Medulla oblongata (tissue), 1 donor: Measurements from ENCODE around the gene DEFB131B.
A peak's percentile ranks its signal among the peaks of the same experiment; 100 is the strongest.
"Not testable (repeated sequence)": the region's sequence is repeated elsewhere in the genome, so short reads cannot be mapped to it uniquely, and the experiment has no call there.

Experiments used
- DNase-seq: peaks from one replicate; pipeline ENCODE4 v3.0.0-alpha.2; 2015; ENCODE audit errors: extremely low spot score

DEFB131B gene, protein sequence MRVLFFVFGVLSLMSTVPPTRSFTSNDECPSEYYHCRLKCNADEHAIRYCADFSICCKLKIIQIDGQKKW

DNA sequence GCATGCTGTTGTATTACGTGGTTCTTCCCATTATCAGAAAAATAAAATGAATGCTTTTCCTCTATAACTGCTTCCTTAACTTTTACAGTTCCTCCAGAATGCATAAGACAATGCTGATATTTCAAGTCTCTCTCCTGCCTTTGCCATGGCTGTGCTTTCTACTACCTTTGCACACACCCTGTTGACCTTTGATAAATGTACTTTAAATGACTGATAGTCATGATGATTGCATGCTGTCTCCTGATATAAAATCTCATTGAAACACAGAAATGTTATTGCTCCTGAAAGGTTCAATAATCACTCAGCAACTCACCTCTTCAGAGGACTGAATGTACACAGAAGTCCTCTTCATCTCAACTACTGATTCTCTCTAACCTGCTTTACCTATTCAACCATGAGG is at the start of gene DEFB131B:
TSS of gene DEFB131B (plus strand) at position 395 of the 400 bp plus-strand sequence. CDS start at position 395, 0 bp downstream.
- not testable (repeated sequence) for DNase-seq

DNA sequence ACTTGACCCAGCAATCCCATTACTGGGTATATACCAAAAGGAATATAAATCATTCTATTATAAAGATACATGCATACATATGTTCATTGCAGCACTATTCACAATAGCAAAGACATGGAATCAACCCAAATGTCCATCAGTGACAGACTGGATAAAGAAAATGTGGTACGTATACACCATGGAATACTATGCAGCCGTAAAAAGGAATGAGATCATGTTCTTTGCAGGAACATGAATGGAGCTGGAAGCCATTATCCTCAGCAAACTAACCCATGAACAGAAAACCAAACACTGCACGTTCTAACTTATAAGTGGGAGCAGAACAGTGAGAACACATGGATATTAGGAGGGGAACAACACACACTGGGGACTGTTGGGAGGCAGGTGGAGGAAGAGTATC is 49.0 kb upstream of the DEFB131B start:
- DNase-seq, result not testable (repeated sequence)

DNA sequence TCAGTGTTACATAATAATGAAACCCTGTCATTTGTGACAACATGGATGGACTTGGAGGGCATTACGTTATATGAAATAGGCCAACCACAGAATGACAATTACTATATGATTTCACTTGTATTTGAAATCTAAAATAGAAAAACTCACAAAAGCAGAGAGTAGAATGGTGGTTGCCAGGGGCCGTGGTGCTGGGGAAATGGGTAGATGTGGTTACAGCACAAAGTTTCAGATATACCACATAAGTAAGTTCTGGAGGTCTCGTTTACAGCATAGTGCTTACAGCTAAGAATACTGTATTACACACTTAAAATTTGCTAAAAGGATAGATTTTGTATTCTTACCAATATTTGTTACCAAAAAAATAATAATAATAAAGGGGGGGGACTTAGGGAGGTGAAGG is 48.6 kb upstream of the DEFB131B start:
- DNase-seq, result not testable (repeated sequence)

DNA sequence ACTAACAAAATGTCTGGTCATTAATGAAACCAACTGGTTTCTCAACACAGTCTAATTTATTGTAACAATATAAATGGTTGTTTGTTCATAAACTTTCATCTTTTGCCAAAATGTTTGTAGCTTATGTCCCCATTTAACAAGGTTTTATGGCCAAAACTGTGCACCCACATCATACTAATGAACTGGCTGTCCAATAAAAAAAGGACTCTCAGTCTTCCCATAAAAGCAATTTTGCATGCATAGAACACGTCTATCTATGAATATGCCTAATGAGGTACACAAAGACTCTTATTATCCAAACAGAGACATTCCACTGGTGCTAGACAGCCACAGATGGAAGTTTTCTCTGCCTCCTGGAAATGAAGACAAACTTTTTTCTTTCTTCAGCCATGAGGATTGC is 45.4 kb upstream of the DEFB131B start, which contains the start of gene DEFB108B:
TSS of gene DEFB108B (plus strand) at position 390 of the 400 bp plus-strand sequence. CDS start at position 390, 0 bp downstream.
- DNase-seq, result not testable (repeated sequence)

DNA sequence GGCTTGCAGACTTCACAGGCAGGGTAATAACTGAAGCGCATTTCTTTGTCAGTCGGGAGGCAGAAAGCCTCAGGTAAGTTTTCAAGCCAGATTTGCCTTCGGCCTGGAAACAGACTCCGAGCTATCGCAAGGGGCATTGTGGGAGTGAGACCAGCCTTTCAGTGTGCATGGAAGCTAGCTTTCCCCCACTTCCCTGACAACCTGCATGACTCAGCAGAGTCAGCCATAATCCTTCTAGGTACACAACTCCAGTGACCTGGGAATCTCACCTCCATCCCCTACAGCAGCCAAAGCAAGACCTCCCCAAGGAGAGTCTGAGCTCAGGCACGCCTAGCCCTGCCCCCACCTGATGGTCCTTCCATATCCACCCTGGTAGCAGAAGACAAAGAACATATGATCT is 35.5 kb upstream of the DEFB131B start:
- DNase-seq, result not testable (repeated sequence)

DNA sequence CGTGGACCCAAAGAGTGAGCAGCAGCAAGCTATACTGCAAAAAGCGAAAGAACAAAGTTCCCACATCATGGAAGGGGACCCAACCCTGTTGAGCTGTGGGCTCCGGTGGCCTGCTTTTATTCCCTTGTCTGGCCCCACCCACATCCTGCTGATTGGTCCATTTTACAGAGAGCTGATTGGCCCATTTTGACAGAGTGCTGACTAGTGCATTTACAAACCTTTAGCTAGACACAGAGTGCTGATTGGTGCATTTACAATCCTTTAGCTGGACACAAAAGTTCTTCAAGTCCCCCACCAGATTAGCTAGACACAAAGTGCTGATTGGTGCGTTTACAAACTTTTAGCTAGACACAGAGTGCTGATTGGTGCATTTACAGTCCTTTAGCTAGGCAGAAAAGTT is 34.9 kb upstream of the DEFB131B start:
- DNase-seq, result not testable (repeated sequence)

DNA sequence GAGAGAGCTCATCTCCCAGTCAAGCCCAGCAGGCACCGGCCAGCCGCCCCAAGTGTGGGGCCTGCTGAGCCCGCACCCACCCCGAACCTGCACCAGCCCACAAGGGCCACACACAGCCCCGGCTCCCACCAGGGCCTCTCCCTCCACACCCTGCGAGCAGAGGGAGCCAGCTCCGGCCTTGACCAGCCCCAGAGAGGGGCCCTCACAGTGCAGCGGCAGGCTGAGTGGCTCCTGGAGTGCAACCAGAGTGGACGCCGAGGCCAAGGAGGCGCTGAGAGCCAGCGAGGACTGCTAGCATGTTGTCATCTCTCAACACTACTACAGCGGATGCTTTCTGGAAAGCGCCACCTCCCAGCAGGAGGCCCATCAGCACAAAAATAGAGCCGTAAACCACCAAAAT is 34.4 kb upstream of the DEFB131B start:
- DNase-seq, result no peak

DNA sequence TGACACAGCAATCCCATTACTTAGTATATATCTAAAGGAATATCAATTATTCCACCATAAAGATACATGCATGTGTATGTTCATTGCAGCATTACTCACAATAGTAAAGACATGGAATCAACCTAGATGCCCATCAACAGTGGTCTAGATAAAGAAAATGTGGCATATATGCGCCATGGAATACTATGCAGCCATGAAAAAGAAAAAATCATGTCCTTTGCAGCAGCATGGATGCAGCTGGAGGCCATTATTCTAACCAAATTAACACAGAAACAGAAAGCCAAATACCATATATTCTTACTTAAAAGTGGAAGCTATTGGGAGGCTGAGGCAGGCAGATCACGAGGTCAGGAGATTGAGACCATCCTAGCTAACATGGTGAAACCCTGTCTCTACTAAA is 24.4 kb upstream of the DEFB131B start:
- DNase-seq, result not testable (repeated sequence)

DNA sequence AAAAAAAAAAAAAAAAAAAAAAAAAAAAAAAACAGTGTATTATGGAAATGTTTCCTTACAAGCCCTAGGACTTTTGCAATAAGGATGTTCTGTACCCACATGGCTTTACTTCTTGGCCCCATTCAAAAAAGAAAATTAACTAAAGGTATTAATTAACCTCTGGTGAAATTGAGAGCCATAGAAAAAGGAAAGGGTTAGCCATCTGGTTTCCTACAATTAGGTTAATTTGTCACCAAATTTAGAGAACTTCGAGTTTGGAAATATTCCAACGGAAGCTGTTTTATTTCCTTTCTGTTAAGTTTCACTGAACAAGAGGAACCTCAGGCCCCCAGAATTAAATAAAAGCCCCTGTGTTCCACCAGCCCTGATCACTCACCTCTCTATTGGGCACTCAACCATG is 22.4 kb upstream of the DEFB131B start:
- DNase-seq, result not testable (repeated sequence)

DNA sequence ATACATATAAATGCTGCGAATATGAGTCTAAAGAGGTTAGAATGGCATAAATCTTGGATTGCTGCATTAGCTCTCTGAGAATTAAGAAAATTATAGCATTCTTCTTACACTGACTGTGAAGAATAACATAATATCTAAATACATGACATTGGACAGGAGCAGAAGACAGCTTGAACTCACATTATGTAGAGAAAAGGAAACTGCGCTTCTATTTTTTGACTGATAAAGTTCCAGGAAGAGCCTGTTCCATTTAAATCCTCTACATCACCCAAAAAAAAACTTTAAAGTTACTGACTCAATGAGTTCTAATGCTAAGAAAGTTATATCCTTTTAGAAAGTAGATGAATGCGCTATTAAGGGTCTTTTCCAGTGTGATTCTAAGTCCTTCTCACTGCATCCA is 17.4 kb upstream of the DEFB131B start:
- not testable (repeated sequence) for DNase-seq

DNA sequence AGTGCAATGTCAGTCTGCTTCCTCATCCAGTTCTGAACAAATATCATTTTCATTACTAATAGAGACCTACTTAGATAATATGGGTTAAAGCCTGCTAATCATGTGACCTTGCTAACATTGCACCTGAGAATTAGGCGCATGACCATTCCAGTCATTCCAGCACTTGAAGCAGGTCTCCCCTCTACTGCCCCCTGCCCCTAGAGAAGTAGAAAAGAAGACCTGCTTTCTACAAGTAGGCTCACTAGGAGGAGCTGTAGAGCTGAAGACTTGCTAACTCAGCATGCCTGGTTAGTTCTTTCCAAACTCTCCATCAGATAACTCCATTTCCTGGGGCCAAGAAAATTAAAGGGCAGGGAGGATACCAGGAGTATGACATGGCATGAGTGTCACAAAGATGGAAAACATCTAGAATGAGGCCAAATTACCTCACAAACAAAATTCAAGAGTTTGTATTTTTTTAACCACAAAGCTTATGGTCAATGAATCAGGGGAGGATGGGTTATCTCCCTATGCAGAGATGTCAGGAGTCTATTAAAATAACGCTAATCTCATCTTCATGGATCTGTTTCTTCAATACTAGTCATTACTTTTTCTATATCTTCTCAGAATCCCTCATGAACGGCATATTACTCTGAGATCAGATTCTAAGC is 14.2 kb upstream of the DEFB131B start:
- DNase-seq, result peak; percentile 40

DNA sequence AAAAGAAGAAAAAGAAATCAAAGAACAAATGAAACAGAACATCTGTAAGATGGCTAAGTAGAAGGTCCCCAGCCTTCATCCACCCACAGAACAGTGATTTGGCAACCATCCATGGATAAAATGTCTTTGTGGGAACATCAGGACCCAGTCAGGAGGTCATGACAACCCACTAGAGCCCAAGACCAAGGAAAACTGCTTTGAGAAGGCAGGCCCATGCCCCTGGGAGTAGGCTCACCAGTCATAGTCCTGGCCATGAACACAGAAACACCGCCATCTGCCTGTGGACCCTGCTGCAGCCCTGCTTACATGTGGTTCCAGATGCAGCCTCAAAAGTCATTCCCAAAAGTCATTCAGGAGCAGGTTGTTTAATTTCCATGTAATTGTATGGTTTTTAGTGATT is 11.0 kb upstream of the DEFB131B start:
- not testable (repeated sequence) for DNase-seq

DNA sequence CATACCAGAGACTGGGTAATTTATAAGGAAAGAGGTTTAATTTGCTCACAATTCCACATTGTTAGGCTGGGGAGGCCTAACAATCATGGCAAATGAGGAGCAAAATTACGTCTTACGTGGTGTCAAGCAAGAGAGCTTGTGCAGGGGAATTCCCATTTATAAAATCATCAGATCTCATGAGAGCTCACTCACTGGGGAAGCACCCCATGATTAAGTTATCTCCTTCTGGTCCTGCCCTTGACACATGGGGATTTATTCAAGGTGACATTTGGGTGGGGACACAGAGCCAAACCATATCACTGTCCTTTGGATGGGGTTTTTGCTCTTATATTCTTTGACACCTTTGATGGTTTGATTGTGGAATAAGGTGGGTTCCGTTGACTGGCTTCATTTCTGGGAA is 8.3 kb upstream of the DEFB131B start:
- DNase-seq, result not testable (repeated sequence)

DNA sequence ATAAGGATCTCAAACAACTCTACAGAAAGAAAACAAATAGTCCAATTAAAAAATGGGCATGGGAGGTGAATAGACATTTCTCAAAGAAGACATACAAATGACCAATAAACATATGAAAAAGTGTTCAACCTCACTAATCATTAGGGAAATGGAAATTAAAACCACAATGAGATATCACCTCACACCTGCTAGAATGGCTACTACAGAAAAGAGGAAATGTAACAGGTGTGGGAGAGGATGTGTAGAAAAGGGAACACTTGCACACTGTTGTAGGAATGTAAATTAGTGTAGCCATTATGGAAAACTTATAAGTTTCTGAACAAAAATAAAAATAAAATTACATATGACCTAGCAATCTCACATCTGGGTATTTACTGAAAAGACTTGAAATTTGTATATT is 7.6 kb upstream of the DEFB131B start:
- DNase-seq, result not testable (repeated sequence)

DNA sequence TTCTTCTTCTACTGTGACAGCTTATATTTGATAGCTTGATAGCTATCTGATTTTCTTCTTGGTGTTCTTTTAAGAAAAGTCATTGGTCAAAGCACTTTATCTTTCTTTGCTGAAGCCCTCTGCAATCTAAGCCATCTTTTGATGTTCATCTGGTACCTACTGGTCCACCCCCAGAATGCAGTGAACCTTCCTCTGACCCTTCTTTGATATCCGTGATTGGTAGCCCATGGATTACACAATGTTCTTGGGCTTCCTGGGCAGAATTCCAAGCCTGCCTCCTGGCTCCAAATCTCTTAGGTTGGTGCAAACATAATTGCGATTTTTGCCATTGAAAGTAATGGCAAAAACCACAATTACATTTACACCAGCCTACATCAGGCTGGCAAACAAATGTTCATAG is 2.0 kb upstream of the DEFB131B start:
- DNase-seq, result not testable (repeated sequence)

DNA sequence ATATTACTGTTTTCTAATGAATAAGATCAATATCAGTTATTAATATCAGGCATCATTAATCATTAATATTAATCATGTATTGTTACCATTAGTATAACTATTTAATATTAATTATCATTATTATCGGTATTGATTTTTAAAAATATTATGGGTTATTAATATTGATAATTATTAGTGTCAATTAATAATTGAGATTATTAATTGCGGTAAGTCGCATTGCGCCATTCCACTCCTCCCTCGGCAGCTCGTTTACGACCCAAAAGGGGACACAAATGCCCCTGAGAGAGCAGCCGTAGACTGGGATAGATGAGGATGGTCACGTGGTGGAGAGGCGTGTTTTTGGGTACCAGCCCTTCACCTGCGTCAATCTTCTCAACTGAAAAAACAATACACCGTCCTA is 7.6 kb downstream of the DEFB131B start:
- not testable (repeated sequence) for DNase-seq

DNA sequence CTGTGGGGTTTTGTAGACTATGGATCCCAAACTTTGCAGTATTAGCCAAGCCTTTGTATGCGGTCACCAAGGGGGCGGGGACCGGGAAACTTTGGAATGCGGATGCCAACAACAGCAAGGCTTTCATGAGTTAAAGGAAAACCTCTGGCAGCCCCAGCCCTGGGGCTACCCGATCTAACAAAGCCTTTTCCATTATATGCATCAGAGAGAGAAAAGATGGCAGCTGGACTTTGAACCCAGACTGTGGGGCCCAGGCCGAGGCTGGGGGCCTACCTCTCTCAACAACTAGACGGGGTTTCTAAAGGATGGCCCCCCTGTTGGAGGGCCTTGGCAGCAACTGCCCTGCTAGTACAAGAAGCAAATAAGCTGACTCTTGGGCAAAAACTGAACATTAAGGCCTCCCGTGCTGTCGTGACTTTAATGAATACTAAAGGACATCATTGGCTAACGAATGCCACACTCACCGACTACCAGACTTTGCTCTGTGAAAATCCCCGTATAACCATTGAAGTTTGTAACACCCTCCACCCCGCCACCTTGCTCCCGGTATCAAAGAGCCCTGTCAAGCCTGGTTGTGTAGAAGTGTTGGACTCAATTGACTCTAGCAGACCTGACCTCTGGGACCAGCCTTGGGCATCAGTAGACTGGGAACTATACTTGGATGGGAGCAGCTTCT is 10.2 kb downstream of the DEFB131B start:
- DNase-seq, result not testable (repeated sequence)

DNA sequence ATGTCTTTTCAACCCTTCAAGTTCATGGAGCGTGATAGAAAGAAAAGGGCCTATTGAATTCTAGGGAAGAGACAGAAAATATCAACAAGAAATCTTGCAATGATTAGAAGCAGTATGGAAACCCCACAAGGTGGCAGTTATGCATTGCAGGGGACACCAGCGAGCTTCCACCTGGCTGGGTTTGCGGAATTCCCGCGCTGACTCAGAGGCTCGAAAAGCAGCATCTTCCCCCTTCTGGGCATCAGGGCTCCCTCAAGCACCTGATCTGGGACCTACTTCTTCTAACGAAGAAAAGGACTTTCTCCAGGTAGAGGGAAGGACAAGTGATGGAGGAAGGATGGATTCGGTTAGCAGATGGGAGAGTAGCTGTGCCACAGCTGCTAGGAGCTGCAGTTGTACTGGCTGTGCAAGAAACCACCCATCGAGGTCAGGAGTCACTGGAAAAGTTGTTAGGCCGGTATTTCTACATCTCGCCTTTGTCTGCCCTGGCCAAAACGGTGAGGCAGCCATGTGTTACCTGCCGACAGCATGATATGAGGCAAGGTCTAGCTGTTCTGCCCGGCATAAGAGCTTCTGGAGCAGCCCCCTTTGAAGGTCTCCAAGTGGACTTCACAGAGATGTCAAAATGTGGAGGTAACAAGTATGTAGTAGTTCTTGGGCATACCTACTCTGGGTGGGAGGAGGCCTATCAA is 11.1 kb downstream of the DEFB131B start:
- not testable (repeated sequence) for DNase-seq

DNA sequence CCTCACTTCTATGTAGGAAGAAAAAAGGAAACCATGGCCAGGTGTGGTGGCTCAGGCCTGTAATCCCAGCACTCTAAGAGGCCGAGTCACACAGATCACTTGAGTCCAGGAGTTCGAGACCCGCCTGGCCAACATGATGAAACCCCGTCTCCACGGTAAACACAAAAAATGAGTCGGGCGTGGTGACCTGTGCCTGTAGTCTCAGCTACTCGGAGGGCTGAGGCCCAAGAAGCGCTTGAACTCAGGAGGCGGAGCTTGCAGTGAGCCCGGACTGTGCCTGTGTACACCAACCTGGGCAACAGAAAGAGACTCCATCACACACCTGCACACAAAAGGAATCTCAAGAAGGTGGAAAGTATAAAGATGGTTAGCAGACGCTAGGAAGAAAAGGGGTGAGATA is 17.7 kb downstream of the DEFB131B start:
- no peak for DNase-seq

DNA sequence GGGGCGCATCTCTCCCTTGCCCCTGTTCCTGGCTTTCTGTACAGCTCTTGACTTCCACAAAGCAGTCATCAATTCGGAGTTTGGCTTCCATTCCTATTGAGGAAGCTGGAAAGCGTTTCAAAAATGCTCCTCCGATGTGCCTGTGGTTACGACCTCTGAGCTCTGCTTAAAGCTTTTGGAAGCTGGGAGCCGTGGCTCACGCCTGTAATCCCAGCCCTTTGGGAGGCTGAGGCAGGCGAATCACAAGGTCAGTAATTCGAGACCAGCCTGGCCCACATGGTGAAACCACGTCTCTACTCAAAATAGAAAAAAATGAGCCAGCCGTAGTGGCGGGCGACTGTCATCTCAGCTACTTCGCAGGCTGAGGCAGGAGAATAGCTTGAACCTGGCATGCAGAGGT is 22.9 kb downstream of the DEFB131B start:
- DNase-seq, result not testable (repeated sequence)

DNA sequence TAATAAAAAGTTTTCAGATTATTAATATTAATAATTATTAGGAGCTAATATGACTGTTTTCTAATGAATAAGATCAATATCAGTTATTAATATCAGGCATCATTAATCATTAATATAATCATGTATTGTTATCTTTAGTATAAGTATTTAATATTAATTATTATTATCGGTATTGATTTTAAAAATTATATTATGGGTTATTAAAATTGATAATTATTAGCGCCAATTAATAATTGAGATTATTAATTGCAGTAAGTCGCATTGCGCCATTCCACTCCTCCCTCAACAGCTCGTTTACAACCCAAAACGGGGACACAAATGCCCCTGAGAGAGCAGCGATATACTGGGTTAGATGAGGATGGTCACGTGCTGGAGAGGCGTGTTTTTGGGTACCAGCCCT is 30.0 kb downstream of the DEFB131B start:
- no peak for DNase-seq

DNA sequence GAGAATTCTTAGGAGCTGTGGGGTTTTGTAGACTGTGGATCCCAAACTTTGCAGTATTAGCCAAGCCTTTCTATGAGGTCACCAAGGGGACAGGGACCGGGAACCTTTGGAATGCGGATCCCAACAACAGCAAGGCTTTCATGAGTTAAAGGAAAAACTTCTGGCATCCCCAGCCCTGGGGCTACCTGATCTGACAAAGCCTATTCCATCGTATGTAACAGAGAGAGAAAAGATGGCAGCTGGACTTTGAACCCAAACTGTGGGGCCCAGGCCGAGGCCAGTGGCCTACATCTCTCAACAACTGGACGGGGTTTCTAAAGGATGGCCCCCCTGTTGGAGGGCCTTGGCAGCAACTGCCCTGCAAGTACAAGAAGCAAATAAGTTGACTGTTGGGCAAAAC is 32.5 kb downstream of the DEFB131B start:
- not testable (repeated sequence) for DNase-seq
